Suprapubic skin (tissue), 3 donors: Measurements from ENCODE around the gene MYO3A.

Source experiments
- EP300 ChIP-seq: sonication (generic); formaldehyde crosslinking; IDR thresholded peaks from one replicate; pipeline ENCODE4 v1.6.1; 2017; ENCODE audit warnings: antibody characterized with exemption
- POLR2A ChIP-seq, 2 donors: fragments of 450-650 bp; IDR thresholded peaks; one replicate each; pipeline ENCODE4 v1.6.1; 2017; ENCODE audit warnings: antibody characterized with exemption in 2 of 2, mild to moderate bottlenecking in 2 of 2, moderate library complexity in 2 of 2
- TF ChIP-seq, protein P1 (sequence below), 2 donors: fragments of 200-600 bp in 1 of 2; fragments of 450-650 bp in 1 of 2; sonication (generic) in 1 of 2; IDR thresholded peaks; one replicate each; pipeline ENCODE4 v1.5.1; 2016 to 2019; ENCODE audit warnings: antibody characterized with exemption in 2 of 2, mild to moderate bottlenecking in 1 of 2, moderate library complexity in 1 of 2

DNA sequence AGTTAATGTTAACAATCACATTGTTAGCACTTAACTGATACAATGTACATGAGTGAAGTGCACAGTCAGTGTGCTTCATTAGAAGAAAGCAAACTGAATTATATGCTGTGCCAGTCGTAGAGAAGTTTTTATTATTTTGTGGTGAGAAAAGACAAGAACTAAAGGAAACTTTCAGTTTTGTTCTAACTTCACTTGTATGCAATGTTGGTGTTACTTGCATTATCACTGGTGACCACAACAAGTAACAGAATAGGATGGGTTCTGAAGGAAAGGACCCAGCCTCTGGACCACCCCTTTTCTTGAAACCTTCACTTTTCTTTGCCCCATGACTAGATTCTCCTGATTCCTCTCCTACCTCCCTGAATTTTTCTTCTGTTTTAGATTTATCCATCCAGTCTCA, 159.2 kb downstream of the MYO3A start:
- TF ChIP-seq EP300 = no peak
- no peak for TF ChIP-seq POLR2A (IDR thresholded peaks at IDR 0.05)
- TF ChIP-seq, protein P1, sequence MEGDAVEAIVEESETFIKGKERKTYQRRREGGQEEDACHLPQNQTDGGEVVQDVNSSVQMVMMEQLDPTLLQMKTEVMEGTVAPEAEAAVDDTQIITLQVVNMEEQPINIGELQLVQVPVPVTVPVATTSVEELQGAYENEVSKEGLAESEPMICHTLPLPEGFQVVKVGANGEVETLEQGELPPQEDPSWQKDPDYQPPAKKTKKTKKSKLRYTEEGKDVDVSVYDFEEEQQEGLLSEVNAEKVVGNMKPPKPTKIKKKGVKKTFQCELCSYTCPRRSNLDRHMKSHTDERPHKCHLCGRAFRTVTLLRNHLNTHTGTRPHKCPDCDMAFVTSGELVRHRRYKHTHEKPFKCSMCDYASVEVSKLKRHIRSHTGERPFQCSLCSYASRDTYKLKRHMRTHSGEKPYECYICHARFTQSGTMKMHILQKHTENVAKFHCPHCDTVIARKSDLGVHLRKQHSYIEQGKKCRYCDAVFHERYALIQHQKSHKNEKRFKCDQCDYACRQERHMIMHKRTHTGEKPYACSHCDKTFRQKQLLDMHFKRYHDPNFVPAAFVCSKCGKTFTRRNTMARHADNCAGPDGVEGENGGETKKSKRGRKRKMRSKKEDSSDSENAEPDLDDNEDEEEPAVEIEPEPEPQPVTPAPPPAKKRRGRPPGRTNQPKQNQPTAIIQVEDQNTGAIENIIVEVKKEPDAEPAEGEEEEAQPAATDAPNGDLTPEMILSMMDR (IDR thresholded peaks at IDR 0.05) = no peak
